Middle frontal gyrus (tissue), 1 donor: Measurements from ENCODE around the gene CRIP1.

Experiments used
- DNase-seq: peaks from one replicate; pipeline ENCODE4 v3.0.0-alpha.2; 2015; ENCODE audit warnings: low spot score; ENCODE audit errors: extremely low spot score

Gene CRIP1

DNA sequence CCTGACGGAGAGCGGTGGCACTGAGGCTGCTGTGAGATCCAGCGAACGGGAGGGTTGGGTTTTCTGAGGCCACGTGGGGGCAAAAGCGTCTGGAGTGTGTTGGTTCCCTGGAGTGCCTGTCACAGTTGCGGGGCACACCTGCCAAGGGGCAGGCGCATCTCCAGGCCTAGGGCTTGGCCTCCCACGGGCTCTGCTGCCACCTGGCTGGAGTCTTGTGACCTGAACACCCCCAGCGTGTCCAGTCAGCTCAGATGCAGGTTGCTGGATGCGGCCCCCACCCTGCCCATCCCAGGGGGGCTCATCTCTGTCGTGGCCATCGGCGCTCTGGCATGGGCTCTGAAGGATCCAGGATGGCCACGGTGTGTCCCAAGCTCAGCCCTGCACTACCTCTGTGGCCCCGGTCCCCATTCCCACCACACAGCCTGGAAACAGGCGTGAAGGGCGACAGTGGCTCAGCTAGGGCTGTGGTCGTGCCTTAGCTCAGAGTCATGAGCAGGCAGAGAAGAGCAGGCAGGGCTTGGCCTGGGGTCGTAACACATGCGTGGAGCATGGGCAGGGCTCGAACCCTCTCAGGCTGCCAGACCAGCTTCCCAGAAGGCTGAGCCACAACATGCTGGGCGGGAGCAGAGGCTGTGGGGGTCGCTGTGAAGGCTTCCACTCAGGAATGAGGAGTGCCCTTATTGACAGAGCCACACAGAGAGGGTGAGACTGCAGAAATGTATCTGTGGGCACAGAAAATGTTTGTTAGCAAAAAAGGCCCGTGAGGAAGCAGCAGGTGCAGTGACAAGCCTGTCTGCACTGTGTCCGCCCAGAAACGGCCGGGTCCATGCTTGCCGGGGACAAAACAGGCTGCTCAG, 35.6 kb upstream of the CRIP1 start:
- no peak for DNase-seq

GRCh38 chr14:105452963-105453362, 33.7 kb upstream of the CRIP1 start:
- no peak for DNase-seq

GRCh38 chr14:105453847-105454246, 32.8 kb upstream of the CRIP1 start:
- DNase-seq, result no peak

GRCh38 chr14:105455086-105455640, 31.5 kb upstream of the CRIP1 start:
- DNase-seq, result no peak

- DNase-seq, result no peak
Measured at GRCh38 chr14:105455766-105456660, 30.7 kb upstream of the CRIP1 start.

DNA sequence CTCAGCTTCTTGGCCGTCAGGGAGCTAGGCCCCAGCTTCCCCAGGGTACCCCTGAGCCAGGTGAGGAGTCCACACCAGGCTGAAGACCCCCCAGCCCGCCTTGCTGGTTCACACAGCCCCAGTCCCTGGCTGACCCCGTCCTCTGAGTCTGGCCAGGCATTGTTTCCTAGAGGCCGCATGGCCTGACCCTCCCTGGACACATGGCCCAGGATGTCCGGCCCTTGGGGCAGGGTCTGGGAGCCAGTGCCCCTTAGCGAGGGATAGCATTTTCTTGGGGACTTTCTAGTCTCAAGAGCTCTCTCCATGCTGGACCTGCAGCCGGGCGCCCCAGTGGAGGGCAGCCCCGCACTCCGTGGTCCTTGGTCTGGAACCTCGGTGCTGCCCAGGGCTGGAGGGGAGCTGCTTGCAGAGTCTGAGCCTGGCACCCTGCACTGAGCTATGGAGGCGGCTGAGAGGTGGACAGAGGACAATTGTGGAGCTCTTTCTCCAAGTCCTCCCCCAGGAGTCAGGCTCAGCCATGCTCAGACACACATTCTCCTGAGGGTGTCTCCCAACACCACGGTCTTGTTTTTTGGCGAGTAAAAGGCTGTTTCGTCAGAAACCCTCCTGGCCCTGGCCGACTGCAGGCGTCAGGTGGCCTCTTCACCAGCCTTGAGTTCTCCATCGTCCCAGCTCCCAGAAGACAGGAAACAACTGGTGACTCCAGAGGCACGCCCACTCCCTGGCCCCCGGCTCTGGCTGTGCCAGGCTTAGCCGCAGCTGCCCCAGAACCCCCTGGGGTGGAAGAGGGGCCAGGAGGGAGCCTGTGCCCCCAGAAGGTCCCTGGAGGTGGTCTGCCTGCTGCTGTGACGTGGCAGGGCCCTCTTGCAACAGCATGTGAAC, 29.7 kb upstream of the CRIP1 start:
- DNase-seq, result no peak

- no peak for DNase-seq
Measured at GRCh38 chr14:105458010-105458409, 28.7 kb upstream of the CRIP1 start.

DNA sequence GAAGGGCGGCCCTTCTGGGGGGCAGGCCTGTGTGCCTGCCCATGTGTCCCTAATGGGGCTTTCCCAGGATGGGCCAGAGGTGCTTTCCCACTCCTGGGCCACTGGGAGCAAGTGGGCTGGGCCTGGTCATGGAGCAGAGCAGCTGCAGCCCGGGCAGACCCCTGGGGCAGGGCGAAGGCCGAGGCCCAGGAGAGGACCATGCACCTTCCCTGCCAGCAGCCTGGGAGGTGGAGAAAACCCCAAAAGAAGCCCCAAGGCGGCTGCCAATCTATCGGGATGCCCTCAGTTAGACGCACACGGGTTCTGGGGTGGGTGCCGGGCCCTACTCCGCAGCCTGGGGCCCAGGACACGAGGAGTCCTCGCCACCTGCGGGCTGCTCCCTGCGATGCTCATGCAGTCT, 28.1 kb upstream of the CRIP1 start:
- no peak for DNase-seq

DNA sequence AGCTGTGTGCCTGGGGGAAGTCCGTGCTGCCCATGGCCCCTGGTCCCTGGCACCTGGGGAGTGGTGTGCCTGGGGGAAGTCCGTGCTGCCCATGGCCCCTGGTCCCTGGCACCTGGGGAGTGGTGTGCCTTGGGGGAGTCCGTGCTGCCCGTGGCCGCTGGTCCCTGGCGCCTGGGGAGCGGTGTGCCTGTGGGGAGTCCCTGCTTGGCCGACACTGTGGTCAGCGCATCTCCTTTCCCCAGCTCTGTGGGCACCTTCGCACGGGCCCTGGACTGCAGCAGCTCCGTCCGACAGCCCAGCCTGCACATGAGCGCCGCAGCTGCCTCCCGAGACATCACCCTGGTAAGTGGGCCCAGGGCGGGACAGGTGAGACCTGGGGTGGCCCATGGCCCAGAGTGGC, 26.6 kb upstream of the CRIP1 start:
- DNase-seq, result no peak

DNA sequence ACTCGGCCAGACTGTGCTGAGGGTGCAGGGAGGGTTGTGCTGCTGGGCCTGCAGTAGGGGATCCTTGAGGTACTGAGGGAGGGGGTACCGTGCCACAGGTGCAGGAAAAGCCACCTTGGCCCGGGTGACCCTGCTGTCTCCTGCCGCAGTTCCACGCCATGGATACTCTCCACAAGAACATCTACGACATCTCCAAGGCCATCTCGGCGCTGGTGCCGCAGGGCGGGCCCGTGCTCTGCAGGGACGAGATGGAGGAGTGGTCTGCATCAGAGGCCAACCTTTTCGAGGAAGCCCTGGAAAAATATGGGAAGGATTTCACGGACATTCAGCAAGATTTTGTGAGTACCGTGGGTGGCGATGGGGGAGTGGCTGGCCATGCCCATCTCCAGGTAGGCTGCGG, 26.1 kb upstream of the CRIP1 start:
- no peak for DNase-seq

DNA sequence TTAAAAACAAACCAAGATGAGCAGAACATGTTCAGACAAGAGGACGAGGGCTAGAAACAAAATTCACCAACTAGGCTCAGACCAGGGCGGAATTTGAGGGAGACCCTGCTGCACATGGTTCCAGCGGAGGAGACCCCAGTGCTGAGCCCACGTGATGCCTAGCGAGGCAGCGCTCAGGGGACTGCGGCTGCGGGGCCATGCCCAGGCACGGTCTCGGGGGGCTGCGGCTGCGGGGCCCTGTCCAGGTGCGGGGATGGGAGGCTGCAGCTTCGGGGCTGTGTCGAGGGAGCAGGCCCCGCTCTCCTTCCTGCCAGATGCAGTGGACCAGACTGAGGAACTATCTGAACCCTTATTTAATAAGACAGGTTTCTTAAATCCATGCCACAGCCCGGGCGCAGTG, 24.8 kb upstream of the CRIP1 start:
- DNase-seq, result no peak

DNA sequence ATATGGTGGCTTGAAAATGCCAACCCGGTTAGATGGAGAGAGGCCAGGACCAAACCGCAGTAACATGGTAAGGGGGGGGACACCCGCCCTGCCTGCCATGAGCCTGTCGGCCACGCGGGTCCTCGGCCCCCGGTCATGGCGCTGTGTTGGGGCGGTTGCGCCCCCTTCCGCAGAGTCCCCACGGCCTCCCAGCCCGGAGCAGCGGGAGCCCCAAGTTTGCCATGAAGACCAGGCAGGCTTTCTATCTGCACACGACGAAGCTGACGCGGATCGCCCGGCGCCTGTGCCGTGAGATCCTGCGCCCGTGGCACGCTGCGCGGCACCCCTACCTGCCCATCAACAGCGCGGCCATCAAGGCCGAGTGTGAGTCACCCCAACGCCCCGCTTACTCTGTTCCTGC, 22.2 kb upstream of the CRIP1 start:
- no peak for DNase-seq

DNA sequence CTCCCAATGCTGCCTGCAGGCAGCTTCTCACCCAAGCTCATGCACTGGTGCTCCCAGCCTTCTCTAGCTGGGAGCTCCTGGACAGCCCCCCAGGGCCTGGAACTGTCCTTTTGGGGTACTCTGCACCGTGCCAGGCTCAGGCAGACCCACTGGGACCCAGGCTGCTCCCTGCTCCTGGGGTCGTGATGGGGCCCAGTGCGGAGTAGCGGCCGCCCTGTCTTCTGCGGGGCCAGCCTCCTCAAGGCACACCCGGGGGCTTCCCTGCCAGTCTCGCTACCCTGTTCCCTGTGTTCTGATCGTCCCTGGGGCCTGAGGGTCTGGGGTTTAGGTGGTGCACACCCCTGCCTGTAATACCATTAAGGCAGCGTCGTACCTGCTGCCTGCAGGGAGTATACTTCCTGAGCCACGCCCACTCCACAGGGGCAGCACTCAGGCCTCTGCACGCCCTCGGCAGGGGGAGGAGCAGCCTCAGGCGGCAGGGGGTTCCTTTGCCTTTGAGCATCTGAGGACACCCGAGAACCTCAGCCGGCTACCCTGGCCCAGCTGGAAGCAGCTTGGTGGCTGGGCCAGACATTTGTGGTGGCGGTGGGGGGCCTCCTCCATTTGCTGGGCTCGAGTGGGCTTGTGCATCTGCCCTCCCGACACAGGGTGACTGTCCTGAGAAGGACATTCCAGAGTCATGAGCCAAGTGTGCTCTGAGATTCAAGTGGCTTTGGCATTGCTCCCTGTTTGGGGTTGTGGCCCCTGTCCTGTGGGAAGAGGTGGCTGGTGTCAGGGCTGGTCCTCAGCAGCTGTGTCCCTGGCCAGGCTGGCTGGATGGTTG, 21.3 kb upstream of the CRIP1 start:
- DNase-seq, result no peak

DNA sequence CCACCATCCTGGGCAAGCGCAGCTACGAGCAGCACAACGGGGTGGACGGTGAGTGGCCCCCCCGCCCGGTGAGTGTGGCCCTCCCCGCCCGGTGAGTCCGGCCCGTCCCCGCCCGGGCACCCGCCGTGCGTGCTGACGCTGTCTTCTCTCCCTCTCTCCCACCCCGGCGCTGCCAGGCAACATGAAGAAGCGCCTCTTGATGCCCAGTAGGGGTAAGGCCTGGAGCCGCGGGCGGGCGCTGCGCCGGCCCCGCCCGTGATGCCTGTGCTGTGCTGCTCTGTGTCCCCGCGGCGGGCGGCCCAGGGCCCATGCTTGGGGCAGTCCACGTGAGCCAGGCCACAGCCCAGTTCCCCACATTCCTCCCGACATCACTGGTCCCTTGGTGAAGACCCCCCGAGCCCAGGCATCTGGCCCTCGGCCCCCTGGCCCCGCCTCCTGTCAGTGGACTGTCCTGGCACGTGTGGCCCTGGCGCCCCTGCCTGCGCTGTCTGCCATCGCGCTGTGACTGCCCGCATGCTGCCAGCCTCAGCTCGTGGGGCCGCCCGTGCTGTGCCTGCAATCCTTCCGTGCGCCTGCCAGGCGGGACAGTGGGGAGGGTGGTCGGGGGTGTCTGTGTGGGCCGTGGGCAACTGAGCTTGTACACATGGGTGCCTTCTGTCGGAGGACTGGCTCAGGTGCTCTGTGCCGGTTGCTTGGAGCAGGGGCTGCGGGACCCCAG, 20.0 kb upstream of the CRIP1 start:
- no peak for DNase-seq

- no peak for DNase-seq
Measured at GRCh38 chr14:105467249-105467941, 19.3 kb upstream of the CRIP1 start.

GRCh38 chr14:105467942-105468471, 18.7 kb upstream of the CRIP1 start:
- DNase-seq, result no peak

DNA sequence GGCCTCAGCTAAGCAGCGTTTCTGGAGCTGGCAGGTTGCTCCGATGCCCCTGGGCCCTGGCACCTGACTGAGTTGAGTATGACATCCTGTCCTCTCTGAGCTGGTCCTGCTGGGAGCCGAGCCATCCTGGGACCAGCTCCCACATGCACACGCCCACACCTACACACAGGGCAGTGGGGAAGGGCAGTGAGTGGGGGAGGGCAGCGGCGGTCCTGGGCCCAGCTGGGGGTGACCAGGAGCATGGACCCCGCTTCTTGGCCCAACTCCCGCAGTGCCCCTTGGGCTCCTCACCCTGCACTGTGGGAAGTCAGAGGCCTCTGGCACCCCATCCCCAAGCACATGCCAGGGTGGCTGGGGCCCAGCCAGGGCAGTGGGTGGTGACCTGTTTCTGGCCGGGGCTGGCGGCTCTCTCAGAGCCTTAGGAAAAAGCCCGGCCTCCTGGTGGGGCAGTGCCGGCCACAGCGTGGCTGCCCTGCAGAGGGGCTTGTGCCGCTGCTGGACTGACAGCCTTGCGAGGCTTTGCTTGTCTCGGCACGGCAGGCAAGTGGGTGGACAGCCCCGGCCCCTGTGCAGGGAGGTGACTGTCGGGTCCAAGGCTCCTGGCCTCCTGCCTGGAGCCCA, 18.0 kb upstream of the CRIP1 start:
- no peak for DNase-seq
